SK-N-SH treated with all-trans-retinoic acid at 6 μM for 48 hours (cell line): Measurements from ENCODE around the gene QSOX2.
A peak's percentile ranks its signal among the peaks of the same experiment; 100 is the strongest.

Experiments used
- ATAC-seq: fragments of 200-7000 bp; cut with Tn5 transposase; 3 replicates; pipeline ENCODE4 v1.9.1; 2020; ENCODE audit warnings: mild to moderate bottlenecking, moderate library complexity
- ARNTL ChIP-seq: fragments of 450-650 bp; formaldehyde crosslinking; IDR thresholded peaks from 2 replicates; pipeline ENCODE4 v1.5.0; 2020; ENCODE audit warnings: low read depth, mild to moderate bottlenecking, moderate library complexity, borderline replicate concordance
- BACH2 ChIP-seq: fragments of 250-450 bp; sonication (Bioruptor Pico); IDR thresholded peaks from 2 replicates; pipeline ENCODE4 v1.9.0; 2021; ENCODE audit warnings: mild to moderate bottlenecking, borderline replicate concordance
- CSDC2 ChIP-seq: fragments of 250-450 bp; sonication (Bioruptor Pico); IDR thresholded peaks from 2 replicates; pipeline ENCODE4 v1.5.0; 2020; ENCODE audit warnings: mild to moderate bottlenecking, moderate library complexity
- ESRRG ChIP-seq: fragments of 250-450 bp; sonication (Bioruptor Pico); IDR thresholded peaks from 2 replicates; pipeline ENCODE4 v1.6.1; 2021; ENCODE audit warnings: mild to moderate bottlenecking
- GLIS3 ChIP-seq: fragments of 250-450 bp; sonication (Bioruptor Pico); IDR thresholded peaks from 2 replicates; pipeline ENCODE4 v1.5.0; 2020; ENCODE audit warnings: mild to moderate bottlenecking, moderate library complexity
- ISL1 ChIP-seq: fragments of 250-450 bp; sonication (Bioruptor Pico); IDR thresholded peaks from 2 replicates; pipeline ENCODE4 v2.1.2; 2022; ENCODE audit warnings: mild to moderate bottlenecking, moderate library complexity
- OSR1 ChIP-seq: fragments of 250-450 bp; sonication (Bioruptor Pico); IDR thresholded peaks from 2 replicates; pipeline ENCODE4 v1.8.0; 2022; ENCODE audit warnings: moderate library complexity, mild to moderate bottlenecking, inconsistent platforms
- PATZ1 ChIP-seq: fragments of 250-450 bp; sonication (Bioruptor Pico); IDR thresholded peaks from 2 replicates; pipeline ENCODE4 v1.8.0; 2020; ENCODE audit warnings: mild to moderate bottlenecking, moderate library complexity, borderline replicate concordance
- POU6F1 ChIP-seq: fragments of 250-450 bp; sonication (Bioruptor Pico); IDR thresholded peaks from 2 replicates; pipeline ENCODE4 v1.8.0; 2021; ENCODE audit warnings: low read depth, mild to moderate bottlenecking, moderate library complexity, borderline replicate concordance
- PPARA ChIP-seq: fragments of 250-450 bp; sonication (Bioruptor Pico); IDR thresholded peaks from 2 replicates; pipeline ENCODE4 v1.5.0; 2020; ENCODE audit warnings: mild to moderate bottlenecking, borderline replicate concordance
- RARB ChIP-seq: fragments of 250-450 bp; sonication (Bioruptor Pico); IDR thresholded peaks from 2 replicates; pipeline ENCODE4 v1.8.0; 2021; ENCODE audit warnings: mild to moderate bottlenecking, moderate library complexity
- SNAI2 ChIP-seq: fragments of 250-450 bp; sonication (Bioruptor Pico); IDR thresholded peaks from 2 replicates; pipeline ENCODE4 v1.5.0; 2020; ENCODE audit warnings: mild to moderate bottlenecking, moderate library complexity
- TCF4 ChIP-seq: fragments of 250-450 bp; sonication (Bioruptor Pico); IDR thresholded peaks from 2 replicates; pipeline ENCODE4 v1.8.0; 2021; ENCODE audit warnings: mild to moderate bottlenecking, moderate library complexity, borderline replicate concordance
- TOX ChIP-seq: fragments of 250-450 bp; sonication (Bioruptor Pico); IDR thresholded peaks from 2 replicates; pipeline ENCODE4 v1.8.0; 2021; ENCODE audit warnings: mild to moderate bottlenecking, moderate library complexity, borderline replicate concordance
- ZC3H10 ChIP-seq: fragments of 250-450 bp; sonication (Bioruptor Pico); IDR thresholded peaks from 2 replicates; pipeline ENCODE4 v1.5.1; 2021; ENCODE audit warnings: mild to moderate bottlenecking, moderate library complexity
- ZFP3 ChIP-seq: fragments of 250-450 bp; sonication (Bioruptor Pico); IDR thresholded peaks from 2 replicates; pipeline ENCODE4 v1.5.0; 2020; ENCODE audit warnings: mild to moderate bottlenecking, moderate library complexity
- ZFP30 ChIP-seq: fragments of 450-650 bp; formaldehyde crosslinking; IDR thresholded peaks from 2 replicates; pipeline ENCODE4 v1.5.0; 2022; ENCODE audit warnings: mild to moderate bottlenecking, moderate library complexity
- ZNF565 ChIP-seq: fragments of 450-650 bp; formaldehyde crosslinking; conservative IDR thresholded peaks from 2 replicates; pipeline ENCODE4 v1.5.0; 2020; ENCODE audit warnings: low read depth, mild to moderate bottlenecking, moderate library complexity
- ZNF70 ChIP-seq: fragments of 450-650 bp; formaldehyde crosslinking; IDR thresholded peaks from 2 replicates; pipeline ENCODE4 v1.5.0; 2020; ENCODE audit warnings: mild to moderate bottlenecking, moderate library complexity
- ZNF8 ChIP-seq: fragments of 450-650 bp; formaldehyde crosslinking; IDR thresholded peaks from 2 replicates; pipeline ENCODE4 v1.5.0; 2020; ENCODE audit warnings: mild to moderate bottlenecking, moderate library complexity
- TF ChIP-seq, protein P1 (sequence below): fragments of 250-450 bp; sonication (Bioruptor Pico); IDR thresholded peaks from 2 replicates; pipeline ENCODE4 v1.5.1; 2021; ENCODE audit warnings: mild to moderate bottlenecking, moderate library complexity
- TF ChIP-seq, protein P2 (sequence below): fragments of 250-450 bp; sonication (Bioruptor Pico); IDR thresholded peaks from 2 replicates; pipeline ENCODE4 v1.5.1; 2020; ENCODE audit warnings: low read depth, mild to moderate bottlenecking, moderate library complexity
- TF ChIP-seq, protein P3 (sequence below): fragments of 250-450 bp; sonication (Bioruptor Pico); IDR thresholded peaks from 2 replicates; pipeline ENCODE4 v1.5.0; 2020; ENCODE audit warnings: mild to moderate bottlenecking, moderate library complexity

The QSOX2 gene

DNA sequence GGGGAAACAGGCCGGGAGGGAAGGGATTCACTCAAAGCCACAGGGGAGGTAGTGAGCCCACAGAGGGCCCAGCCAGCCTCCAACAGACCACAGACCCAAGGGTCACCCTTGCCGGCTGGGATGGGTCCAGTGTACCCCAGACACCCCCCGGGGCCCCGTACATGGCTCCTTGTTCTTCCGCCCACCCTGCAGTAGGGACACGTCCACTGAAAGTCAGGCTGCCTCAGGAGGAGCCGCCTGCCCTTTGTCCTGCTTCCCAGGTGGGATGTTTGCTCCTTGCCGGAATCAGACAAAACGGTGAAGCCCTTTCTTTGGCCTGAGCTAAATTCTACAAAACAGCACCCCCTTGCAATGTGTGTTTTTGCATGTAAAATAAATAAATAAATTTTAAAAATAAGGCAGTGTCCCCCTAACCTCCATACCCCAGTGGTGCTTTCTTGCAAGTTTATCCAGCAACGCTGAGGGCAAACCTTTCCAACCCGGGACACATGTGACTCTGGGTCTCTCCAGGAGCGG is 66.5 kb downstream of the QSOX2 start:
- TF ChIP-seq ZC3H10 (CRISPR knock-in tag) (no peak), TCF4 (CRISPR knock-in tag) (no peak), ISL1 (CRISPR knock-in tag) (no peak), GLIS3 (CRISPR knock-in tag) (no peak), ZNF565 (CRISPR knock-in tag) (no peak), ARNTL (CRISPR knock-in tag) (no peak), ZNF70 (CRISPR knock-in tag) (no peak), PPARA (CRISPR knock-in tag) (no peak), SNAI2 (CRISPR knock-in tag) (no peak), ZFP3 (no peak), CSDC2 (no peak), ZNF8 (CRISPR knock-in tag) (no peak), ZFP30 (CRISPR knock-in tag) (no peak), RARB (CRISPR knock-in tag) (no peak), BACH2 (no peak), OSR1 (CRISPR knock-in tag) (no peak), TOX (CRISPR knock-in tag) (no peak), PATZ1 (no peak)
- TF ChIP-seq, protein P1, sequence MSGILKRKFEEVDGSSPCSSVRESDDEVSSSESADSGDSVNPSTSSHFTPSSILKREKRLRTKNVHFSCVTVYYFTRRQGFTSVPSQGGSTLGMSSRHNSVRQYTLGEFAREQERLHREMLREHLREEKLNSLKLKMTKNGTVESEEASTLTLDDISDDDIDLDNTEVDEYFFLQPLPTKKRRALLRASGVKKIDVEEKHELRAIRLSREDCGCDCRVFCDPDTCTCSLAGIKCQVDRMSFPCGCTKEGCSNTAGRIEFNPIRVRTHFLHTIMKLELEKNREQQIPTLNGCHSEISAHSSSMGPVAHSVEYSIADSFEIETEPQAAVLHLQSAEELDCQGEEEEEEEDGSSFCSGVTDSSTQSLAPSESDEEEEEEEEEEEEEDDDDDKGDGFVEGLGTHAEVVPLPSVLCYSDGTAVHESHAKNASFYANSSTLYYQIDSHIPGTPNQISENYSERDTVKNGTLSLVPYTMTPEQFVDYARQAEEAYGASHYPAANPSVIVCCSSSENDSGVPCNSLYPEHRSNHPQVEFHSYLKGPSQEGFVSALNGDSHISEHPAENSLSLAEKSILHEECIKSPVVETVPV (CRISPR knock-in tag): no peak
- TF ChIP-seq, protein P2, sequence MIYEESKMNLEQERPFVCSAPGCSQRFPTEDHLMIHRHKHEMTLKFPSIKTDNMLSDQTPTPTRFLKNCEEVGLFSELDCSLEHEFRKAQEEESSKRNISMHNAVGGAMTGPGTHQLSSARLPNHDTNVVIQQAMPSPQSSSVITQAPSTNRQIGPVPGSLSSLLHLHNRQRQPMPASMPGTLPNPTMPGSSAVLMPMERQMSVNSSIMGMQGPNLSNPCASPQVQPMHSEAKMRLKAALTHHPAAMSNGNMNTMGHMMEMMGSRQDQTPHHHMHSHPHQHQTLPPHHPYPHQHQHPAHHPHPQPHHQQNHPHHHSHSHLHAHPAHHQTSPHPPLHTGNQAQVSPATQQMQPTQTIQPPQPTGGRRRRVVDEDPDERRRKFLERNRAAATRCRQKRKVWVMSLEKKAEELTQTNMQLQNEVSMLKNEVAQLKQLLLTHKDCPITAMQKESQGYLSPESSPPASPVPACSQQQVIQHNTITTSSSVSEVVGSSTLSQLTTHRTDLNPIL (CRISPR knock-in tag): no peak
- TF ChIP-seq, all 23 proteins: peak for 0
- no peak; the same call in 2 of the 3 replicates for ATAC-seq

GRCh38 chr9:136178773-136179075 is 66.9 kb downstream of the QSOX2 start:
- peak; percentile 25 for ATAC-seq
- TF ChIP-seq SNAI2 (CRISPR knock-in tag): no peak
- TF ChIP-seq ZC3H10 (CRISPR knock-in tag): no peak
- TF ChIP-seq CSDC2: no peak
- no peak for TF ChIP-seq BACH2
- TF ChIP-seq ESRRG (CRISPR knock-in tag): no peak
- TF ChIP-seq POU6F1 (CRISPR knock-in tag): no peak
- TF ChIP-seq TOX (CRISPR knock-in tag): no peak
- TF ChIP-seq OSR1 (CRISPR knock-in tag): no peak
- TF ChIP-seq PATZ1: no peak
- no peak for TF ChIP-seq PPARA (CRISPR knock-in tag)
- no peak for TF ChIP-seq ARNTL (CRISPR knock-in tag)
- TF ChIP-seq, protein P3, sequence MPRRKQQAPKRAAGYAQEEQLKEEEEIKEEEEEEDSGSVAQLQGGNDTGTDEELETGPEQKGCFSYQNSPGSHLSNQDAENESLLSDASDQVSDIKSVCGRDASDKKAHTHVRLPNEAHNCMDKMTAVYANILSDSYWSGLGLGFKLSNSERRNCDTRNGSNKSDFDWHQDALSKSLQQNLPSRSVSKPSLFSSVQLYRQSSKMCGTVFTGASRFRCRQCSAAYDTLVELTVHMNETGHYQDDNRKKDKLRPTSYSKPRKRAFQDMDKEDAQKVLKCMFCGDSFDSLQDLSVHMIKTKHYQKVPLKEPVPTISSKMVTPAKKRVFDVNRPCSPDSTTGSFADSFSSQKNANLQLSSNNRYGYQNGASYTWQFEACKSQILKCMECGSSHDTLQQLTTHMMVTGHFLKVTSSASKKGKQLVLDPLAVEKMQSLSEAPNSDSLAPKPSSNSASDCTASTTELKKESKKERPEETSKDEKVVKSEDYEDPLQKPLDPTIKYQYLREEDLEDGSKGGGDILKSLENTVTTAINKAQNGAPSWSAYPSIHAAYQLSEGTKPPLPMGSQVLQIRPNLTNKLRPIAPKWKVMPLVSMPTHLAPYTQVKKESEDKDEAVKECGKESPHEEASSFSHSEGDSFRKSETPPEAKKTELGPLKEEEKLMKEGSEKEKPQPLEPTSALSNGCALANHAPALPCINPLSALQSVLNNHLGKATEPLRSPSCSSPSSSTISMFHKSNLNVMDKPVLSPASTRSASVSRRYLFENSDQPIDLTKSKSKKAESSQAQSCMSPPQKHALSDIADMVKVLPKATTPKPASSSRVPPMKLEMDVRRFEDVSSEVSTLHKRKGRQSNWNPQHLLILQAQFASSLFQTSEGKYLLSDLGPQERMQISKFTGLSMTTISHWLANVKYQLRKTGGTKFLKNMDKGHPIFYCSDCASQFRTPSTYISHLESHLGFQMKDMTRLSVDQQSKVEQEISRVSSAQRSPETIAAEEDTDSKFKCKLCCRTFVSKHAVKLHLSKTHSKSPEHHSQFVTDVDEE: no peak
- no peak for TF ChIP-seq GLIS3 (CRISPR knock-in tag)
- TF ChIP-seq ZFP30 (CRISPR knock-in tag): no peak
- TF ChIP-seq TCF4 (CRISPR knock-in tag): no peak
- TF ChIP-seq, protein P1 (CRISPR knock-in tag): no peak
- TF ChIP-seq, protein P2 (CRISPR knock-in tag): no peak
